GM12878 (cell line): ENCODE data around the gene ADRB1. TPM values are rescaled to one million over a fixed set of nuclear protein-coding genes. Genes with fewer than 3 reads are reported as not detected.

Experiments
- ATAC-seq: fragments of 200-7000 bp; cut with Tn5 transposase; 3 replicates; pipeline ENCODE4 v1.9.1; 2020; ENCODE audit warnings: mild to moderate bottlenecking, moderate library complexity
- BruUV-seq: library from RNA; stranded (reverse); fragments of 400-500 nt; replicated peaks from 2 replicates; lab custom pipeline; 2021; lab: Mats Ljungman, UMichigan
- CTCF ChIA-PET: fragments of 300-600 bp; sonication (Branson Sonifier 250); formaldehyde crosslinking; extraction: SDS; loops from one replicate; lab custom pipeline; 2021; ENCODE audit warnings: inconsistent platforms; lab: Yijun Ruan, JAX
- POLR2A ChIA-PET: fragments of 350-600 bp; formaldehyde crosslinking; extraction: SDS; loops from one replicate; lab custom pipeline; 2021; ENCODE audit warnings: inconsistent platforms; lab: Charles Lee
- RAD21 ChIA-PET: fragments of 300-600 bp; sonication (Branson Sonifier 250); formaldehyde crosslinking; loops from one replicate; lab custom pipeline; 2023; ENCODE audit warnings: antibody characterized with exemption; ENCODE audit not compliant: unreplicated experiment; lab: Charles Lee
- SMC1A ChIA-PET: fragments of 300-600 bp; sonication (Branson Sonifier 250); formaldehyde crosslinking; loops from one replicate; lab custom pipeline; 2023; ENCODE audit not compliant: unreplicated experiment, uncharacterized antibody; lab: Charles Lee
- DNase-seq: peaks from one replicate; pipeline ENCODE4 v3.0.0-alpha.2; 2011; ENCODE audit warnings: low read depth, low spot score
- FAIRE-seq: peaks from 3 replicates; lab custom pipeline; 2011; peaks lifted over from hg19 to GRCh38; lab: Jason Lieb, UNC
- H2AFZ ChIP-seq: 2 replicates; pipeline ENCODE4 v1.6.0; 2011; ENCODE audit warnings: low read depth, low read length, control low read depth; ENCODE audit not compliant: control insufficient read depth
- H3K27ac ChIP-seq: 2 replicates; pipeline ENCODE4 v1.5.1; 2011; ENCODE audit warnings: control low read depth; ENCODE audit not compliant: control insufficient read depth, insufficient read depth
- H3K27me3 ChIP-seq, 2 experiments: replicated peaks in 1 of 2; 2 replicates each; pipeline versions ENCODE4 v1.6.0 to v1.6.1; 2011; ENCODE audit warnings: low read length in 1 of 2; ENCODE audit not compliant: control insufficient read depth in 2 of 2, insufficient read depth in 2 of 2
- H3K36me3 ChIP-seq, 2 experiments: 2 replicates each; pipeline ENCODE4 v1.5.1; 2011; ENCODE audit warnings: low read length in 1 of 2; ENCODE audit not compliant: control insufficient read depth in 2 of 2, insufficient read depth in 2 of 2
- H3K4me1 ChIP-seq: 2 replicates; pipeline ENCODE4 v1.6.1; 2011; ENCODE audit warnings: mild to moderate bottlenecking, low read length, moderate library complexity, mixed read lengths; ENCODE audit not compliant: control insufficient read depth, insufficient read depth
- H3K4me2 ChIP-seq: 2 replicates; pipeline ENCODE4 v1.6.0; 2011; ENCODE audit warnings: control low read depth; ENCODE audit not compliant: control insufficient read depth, insufficient read depth
- H3K4me3 ChIP-seq: fragments of 200-600 bp; sonication (generic); 2 replicates; pipeline ENCODE4 v1.5.1; 2016
- H3K79me2 ChIP-seq: 2 replicates; pipeline ENCODE4 v1.6.0; 2011; ENCODE audit warnings: low read length; ENCODE audit not compliant: control insufficient read depth, insufficient read depth
- H3K9ac ChIP-seq: 2 replicates; pipeline ENCODE4 v1.8.0; 2011; ENCODE audit warnings: low read length, control low read depth, mixed read lengths; ENCODE audit not compliant: control insufficient read depth, insufficient read depth
- H3K9me3 ChIP-seq: replicated peaks from 3 replicates; pipeline ENCODE4 v1.5.1; 2011; ENCODE audit warnings: mild to moderate bottlenecking, low read length; ENCODE audit not compliant: control insufficient read depth, insufficient read depth
- H4K20me1 ChIP-seq: 2 replicates; pipeline ENCODE4 v1.6.0; 2011; ENCODE audit not compliant: control insufficient read depth, insufficient read depth
- JUNB ChIP-seq: IDR thresholded peaks from 2 replicates; pipeline ENCODE4 v1.6.1; 2016; ENCODE audit warnings: antibody characterized with exemption, mild to moderate bottlenecking
- SUPT20H ChIP-seq: IDR thresholded peaks from 2 replicates; pipeline ENCODE4 v1.6.1; 2011; ENCODE audit warnings: low read depth, mild to moderate bottlenecking, low read length, moderate library complexity, borderline replicate concordance; ENCODE audit not compliant: control insufficient read depth
- WGBS: methylation state at CpG from one replicate; pipeline ENCODE4 v1.1.6; 2016; ENCODE audit warnings: low lambda C conversion rate; ENCODE audit not compliant: insufficient replicate concordance, insufficient coverage; ENCODE audit errors: missing lambda C conversion rate; 5-methylcytosine and 5-hydroxymethylcytosine counted together
- in situ Hi-C: fragments of 300-500 bp; cut with MboI; formaldehyde crosslinking; loops from 9 replicates; pipeline ENCODE4 v1.14.3; 2018; ENCODE audit warnings: mixed read lengths
- intact Hi-C: fragments of 100-400 bp; cut with micrococcal nuclease; formaldehyde crosslinking; loops from one replicate; pipeline ENCODE4 v1.14.2; 2022; ENCODE audit not compliant: unreplicated experiment
- polyA plus RNA-seq, 11 experiments: library from polyadenylated mRNA; depleted of rRNA in 4 of 11; unstranded in 6 of 11; stranded (reverse) in 5 of 11; fragments of >200 nt; fragmentation: Nextera tagmentation in 4 of 11; fragmentation: Illumina TruSeq in 1 of 11; extraction: Ambion mirVana in 4 of 11; extraction: Trizol in 1 of 11; gene quantifications; 1 replicate in 1 of 11; 2 replicates in 10 of 11; pipeline versions ENCODE4 v1.2.1 to v1.2.3, GENCODE V29; 2011 to 2016; ENCODE audit warnings: inconsistent platforms in 2 of 11, missing spikeins in 2 of 11, low read depth in 1 of 11
- total RNA-seq, 4 experiments: library from RNA; depleted of rRNA in 3 of 4; stranded (reverse); fragments of >200 nt in 3 of 4; fragmentation: Illumina TruSeq in 1 of 4; extraction: Trizol in 1 of 4; gene quantifications; 2 replicates each; pipeline versions ENCODE4 v1.2.1 to v1.2.3, GENCODE V29; 2013 to 2021
- TF ChIP-seq, protein P1 (sequence below), 3 experiments: IDR thresholded peaks in 2 of 3; conservative IDR thresholded peaks in 1 of 3; 2 replicates each; pipeline ENCODE4 v1.5.1; 2011; ENCODE audit warnings: low read depth in 3 of 3, low read length in 3 of 3, mild to moderate bottlenecking in 3 of 3, control low read depth in 2 of 3, moderate library complexity in 2 of 3, inconsistent platforms in 1 of 3, mixed read lengths in 1 of 3; ENCODE audit not compliant: control insufficient read depth in 2 of 3, insufficient read depth in 1 of 3; ENCODE audit errors: extremely low read depth in 1 of 3

Gene ADRB1
- total and polyA plus RNA-seq, 10 of the 15 experiments (the other 5 are each of a cell fraction or from before 2014, with no cell fraction given), result 0.26 to 4.5 (median 1.1) TPM

DNA sequence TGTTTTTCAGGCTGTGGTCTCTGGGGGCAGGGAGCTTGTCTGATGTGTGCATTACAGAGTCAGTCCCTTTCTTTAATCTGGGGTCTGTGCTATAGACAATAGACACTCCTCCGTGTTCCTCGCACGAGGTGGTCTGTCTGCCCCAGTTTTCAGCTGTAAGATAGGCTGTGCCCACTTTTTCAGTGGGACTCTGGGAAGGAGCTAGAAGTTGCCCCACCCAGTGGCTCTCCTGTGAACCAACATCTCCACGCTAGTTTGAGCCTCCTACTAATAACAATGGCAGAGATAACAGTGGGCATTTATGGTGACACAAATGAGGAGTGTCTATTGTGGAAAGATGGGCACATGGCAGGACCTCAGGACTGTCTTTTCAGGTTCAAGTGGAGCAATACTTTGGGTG is 44.0 kb downstream of the ADRB1 start:
- Histone ChIP-seq H3K27me3 (no peaks in the 10 kb centered on the region), H3K36me3 (no peaks in the 10 kb centered on the region), H3K27ac (no peak overlapping the region), H3K4me2 (no peak overlapping the region), H4K20me1 (no peaks in the 10 kb centered on the region), H3K79me2 (no peaks in the 10 kb centered on the region), H3K9ac (no peak overlapping the region), H3K9me3 (no peaks in the 10 kb centered on the region; the same call in 2 of the 3 replicates), H2AFZ (no peak overlapping the region), H3K4me3 (no peak overlapping the region), H3K4me1 (no peaks in the 10 kb centered on the region)
- in situ Hi-C loops (no loop called here), intact Hi-C loops (no loop called here)
- ChIA-PET CTCF (interaction anchor here (0.6 to 2.0 kb wide), 2 partner anchors 15 to 429 kb away, joined by 3 to 6 read pairs; no protein-coding TSS in a partner anchor), SMC1A (interaction anchor here (0.9 to 2.2 kb wide), 2 partner anchors 14 to 289 kb away, joined by 3 to 11 read pairs; no protein-coding TSS in a partner anchor), RAD21 (interaction anchor here (0.6 kb wide), 1 partner anchor 44 kb away, joined by 3 read pairs; no protein-coding TSS in a partner anchor), POLR2A (interaction anchor here (0.6 kb wide), 1 partner anchor 215 kb away, joined by 3 read pairs; no protein-coding TSS in a partner anchor)
- FAIRE-seq, result no peak
- no TSS peak for BruUV-seq
- peak; percentile 34; the same call in 2 of the 3 replicates for ATAC-seq
- 40% methylated on average over 4 of the region's 4 CpGs for WGBS
- TF ChIP-seq, protein P1, sequence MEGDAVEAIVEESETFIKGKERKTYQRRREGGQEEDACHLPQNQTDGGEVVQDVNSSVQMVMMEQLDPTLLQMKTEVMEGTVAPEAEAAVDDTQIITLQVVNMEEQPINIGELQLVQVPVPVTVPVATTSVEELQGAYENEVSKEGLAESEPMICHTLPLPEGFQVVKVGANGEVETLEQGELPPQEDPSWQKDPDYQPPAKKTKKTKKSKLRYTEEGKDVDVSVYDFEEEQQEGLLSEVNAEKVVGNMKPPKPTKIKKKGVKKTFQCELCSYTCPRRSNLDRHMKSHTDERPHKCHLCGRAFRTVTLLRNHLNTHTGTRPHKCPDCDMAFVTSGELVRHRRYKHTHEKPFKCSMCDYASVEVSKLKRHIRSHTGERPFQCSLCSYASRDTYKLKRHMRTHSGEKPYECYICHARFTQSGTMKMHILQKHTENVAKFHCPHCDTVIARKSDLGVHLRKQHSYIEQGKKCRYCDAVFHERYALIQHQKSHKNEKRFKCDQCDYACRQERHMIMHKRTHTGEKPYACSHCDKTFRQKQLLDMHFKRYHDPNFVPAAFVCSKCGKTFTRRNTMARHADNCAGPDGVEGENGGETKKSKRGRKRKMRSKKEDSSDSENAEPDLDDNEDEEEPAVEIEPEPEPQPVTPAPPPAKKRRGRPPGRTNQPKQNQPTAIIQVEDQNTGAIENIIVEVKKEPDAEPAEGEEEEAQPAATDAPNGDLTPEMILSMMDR (IDR thresholded peaks at IDR 0.05 in 2 of 3, conservative IDR thresholded peaks at IDR 0.05 in 1 of 3; ENCODE audit: control insufficient read depth in 2 of 3, extremely low read depth in 1 of 3, insufficient read depth in 1 of 3, low read depth in 3 of 3, low read length in 3 of 3), result peak in 1 of 3 experiments; percentile 14; a peak in 2 of 6 replicates
- TF ChIP-seq SUPT20H (no peak), JUNB (no peak)
- DNase-seq, result no peak
